ENCODE results near the gene LGR4.

The LGR4 gene

DNA sequence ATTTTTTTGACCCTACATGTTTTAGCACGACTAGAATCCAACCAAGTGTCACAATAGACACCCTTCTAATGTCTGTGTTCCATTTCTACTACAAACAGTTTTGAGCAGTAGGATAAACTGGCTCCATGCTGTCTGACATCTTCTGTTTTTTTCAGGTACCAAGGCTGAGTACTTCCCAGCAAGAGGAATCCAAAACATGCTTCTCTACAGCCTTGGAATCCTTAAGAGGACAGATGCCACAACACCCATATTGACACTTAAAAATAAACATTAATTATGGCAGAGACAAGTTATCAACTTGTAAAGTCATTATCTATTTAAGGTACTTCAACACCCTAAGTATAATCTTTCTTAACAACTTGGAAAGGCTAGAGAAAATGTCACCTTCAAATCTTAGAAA lies 54.2 kb downstream of the LGR4 start:
- TF ChIP-seq, protein P1, sequence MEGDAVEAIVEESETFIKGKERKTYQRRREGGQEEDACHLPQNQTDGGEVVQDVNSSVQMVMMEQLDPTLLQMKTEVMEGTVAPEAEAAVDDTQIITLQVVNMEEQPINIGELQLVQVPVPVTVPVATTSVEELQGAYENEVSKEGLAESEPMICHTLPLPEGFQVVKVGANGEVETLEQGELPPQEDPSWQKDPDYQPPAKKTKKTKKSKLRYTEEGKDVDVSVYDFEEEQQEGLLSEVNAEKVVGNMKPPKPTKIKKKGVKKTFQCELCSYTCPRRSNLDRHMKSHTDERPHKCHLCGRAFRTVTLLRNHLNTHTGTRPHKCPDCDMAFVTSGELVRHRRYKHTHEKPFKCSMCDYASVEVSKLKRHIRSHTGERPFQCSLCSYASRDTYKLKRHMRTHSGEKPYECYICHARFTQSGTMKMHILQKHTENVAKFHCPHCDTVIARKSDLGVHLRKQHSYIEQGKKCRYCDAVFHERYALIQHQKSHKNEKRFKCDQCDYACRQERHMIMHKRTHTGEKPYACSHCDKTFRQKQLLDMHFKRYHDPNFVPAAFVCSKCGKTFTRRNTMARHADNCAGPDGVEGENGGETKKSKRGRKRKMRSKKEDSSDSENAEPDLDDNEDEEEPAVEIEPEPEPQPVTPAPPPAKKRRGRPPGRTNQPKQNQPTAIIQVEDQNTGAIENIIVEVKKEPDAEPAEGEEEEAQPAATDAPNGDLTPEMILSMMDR (IDR thresholded peaks at IDR 0.05; ENCODE audit: control insufficient read depth, insufficient read depth, low read depth, low read length, missing control alignments) = no peak
- no peak for DNase-seq (ENCODE audit: low read depth)

DNA sequence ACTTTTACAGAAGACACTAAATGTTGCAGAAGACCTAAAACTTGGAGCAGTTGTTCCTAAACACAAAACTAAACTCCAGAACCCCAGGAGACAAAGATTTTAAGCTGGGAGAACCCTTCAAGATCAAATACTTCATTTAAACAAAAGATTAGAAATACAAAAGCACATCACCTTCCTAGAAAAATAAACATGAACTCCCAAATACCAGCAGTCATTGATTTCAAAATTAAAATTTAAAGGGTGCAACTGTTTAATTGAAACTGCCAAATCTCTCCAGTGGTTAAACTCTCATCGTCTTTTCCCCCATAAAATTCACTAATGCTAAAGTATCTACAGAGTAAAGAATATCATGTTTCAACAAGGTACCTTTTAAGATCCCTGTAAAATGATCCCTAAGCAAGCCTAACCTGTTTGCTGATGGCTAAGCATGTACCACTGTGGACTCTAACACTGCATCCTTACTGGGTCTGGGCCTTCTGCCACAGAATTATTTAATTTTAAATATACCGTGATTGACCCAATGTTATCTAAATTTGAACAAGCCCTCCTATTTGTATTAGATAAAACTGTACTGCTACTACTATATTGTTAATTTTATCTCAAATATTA lies 55.9 kb downstream of the LGR4 start:
- no peak overlapping the region for H3K4me3 ChIP-seq (ENCODE audit: control insufficient read depth, low read depth, low read length)
- TF ChIP-seq, protein P1 (IDR thresholded peaks at IDR 0.05; ENCODE audit: control insufficient read depth, insufficient read depth, low read depth, low read length, missing control alignments) = no peak
- no peak for DNase-seq (ENCODE audit: low read depth)

More for the DNA sequence above, 54.2 kb downstream of the LGR4 start:
- no peak overlapping the region for H3K4me3 ChIP-seq (ENCODE audit: control insufficient read depth, low read depth, low read length)

DNA sequence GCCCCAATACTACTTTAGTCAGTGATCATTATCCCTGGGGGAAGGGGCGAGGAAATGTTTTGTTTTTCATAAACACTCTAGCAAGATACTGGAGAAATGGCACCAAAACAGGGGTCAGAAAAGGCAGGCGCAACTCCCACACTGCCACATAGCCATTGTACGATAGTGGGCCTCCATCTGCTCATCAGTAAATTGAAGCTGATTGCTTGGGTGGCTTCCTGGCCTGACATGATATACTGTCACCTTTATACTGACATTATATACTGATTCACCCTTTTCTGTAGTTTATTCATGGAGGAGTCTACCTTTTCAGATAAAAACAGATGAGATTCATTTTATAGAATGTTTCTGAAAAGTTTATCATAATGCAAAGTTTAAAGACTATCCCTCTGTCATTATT lies 57.9 kb downstream of the LGR4 start:
- no peak overlapping the region for H3K4me3 ChIP-seq (ENCODE audit: control insufficient read depth, low read depth, low read length)
- TF ChIP-seq, protein P1 (IDR thresholded peaks at IDR 0.05; ENCODE audit: control insufficient read depth, insufficient read depth, low read depth, low read length, missing control alignments) = no peak
- DNase-seq (ENCODE audit: low read depth) = no peak

DNA sequence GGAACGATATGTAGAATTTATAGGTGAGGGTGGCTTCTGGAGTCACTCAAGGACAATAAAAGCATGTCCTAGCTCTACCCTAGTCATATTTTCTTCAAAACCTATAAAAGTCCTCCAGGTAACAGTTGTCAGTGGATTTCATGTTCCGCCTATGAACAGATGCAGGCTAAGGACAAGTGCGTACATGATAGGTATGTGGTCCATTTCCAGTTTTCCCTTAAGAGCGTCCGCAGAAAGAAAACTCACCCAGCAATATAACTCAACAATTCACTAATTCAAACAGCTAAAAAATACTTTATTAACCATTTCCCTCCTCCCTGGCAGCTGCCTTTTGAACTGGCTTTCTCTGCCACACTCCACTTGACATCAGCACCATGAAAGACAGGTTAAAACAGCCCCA lies 59.4 kb downstream of the LGR4 start:
- no peak overlapping the region for H3K4me3 ChIP-seq (ENCODE audit: control insufficient read depth, low read depth, low read length)
- TF ChIP-seq, protein P1 (IDR thresholded peaks at IDR 0.05; ENCODE audit: control insufficient read depth, insufficient read depth, low read depth, low read length, missing control alignments) = no peak
- DNase-seq (ENCODE audit: low read depth) = no peak

DNA sequence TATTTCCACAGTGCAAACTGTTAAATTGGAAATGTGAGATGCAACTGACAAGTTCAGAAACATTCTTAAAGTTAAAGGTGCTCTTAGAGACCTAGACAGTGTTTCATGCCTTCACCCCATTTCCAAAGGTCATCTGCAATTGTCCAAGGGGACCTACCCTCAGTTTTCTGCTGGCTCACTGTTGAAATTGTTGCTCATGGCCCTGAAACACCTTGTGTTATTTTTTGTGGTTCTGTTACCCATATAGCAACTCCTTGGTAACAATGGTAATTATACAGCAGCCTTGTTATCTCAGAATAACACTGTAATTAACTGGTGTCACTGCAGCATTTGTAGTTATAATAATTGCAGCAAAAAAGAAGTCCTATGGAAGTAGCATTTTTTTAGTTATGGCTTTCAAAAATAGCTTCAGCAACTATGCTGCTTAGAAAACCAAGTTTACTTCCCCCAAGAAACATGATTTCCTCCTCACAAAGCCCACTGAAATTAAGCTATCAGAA lies 60.3 kb downstream of the LGR4 start:
- H3K4me3 ChIP-seq (ENCODE audit: control insufficient read depth, low read depth, low read length) = no peak overlapping the region
- TF ChIP-seq, protein P1 (IDR thresholded peaks at IDR 0.05; ENCODE audit: control insufficient read depth, insufficient read depth, low read depth, low read length, missing control alignments) = no peak
- DNase-seq (ENCODE audit: low read depth) = no peak

DNA sequence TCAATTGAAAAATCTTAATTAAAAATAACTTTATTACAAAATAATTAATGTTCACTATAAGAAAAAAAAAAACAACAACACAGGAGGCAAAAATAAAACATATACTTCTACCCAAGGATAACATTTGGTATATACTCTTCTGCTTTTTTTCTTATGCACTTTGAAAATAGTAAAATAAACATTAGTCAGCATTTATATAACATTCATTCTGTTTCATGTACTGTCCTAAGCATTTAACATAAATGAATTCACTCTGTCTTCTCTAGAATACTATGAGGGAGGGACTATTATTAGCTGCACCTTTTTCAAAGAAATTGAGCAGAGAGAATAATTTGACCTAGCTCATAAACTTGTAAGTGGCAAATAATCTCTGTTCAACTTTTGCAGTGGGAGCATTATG lies 61.3 kb downstream of the LGR4 start:
- DNase-seq (ENCODE audit: low read depth) = no peak
- TF ChIP-seq, protein P1 (IDR thresholded peaks at IDR 0.05; ENCODE audit: control insufficient read depth, insufficient read depth, low read depth, low read length, missing control alignments) = no peak
- no peak overlapping the region for H3K4me3 ChIP-seq (ENCODE audit: control insufficient read depth, low read depth, low read length)

All from AG09309 (cell line).